DOHH2 (cell line): ENCODE data around the gene TMTC2.

ENCODE experiments used
- H3F3A ChIP-seq: fragments of 200-600 bp; sonication (generic), shearing (Covaris generic); 2 replicates; pipeline ENCODE4 v1.6.0; 2016; ENCODE audit warnings: antibody characterized with exemption, mild to moderate bottlenecking; ENCODE audit not compliant: control insufficient read depth, insufficient read depth
- H3K27ac ChIP-seq: fragments of 200-600 bp; sonication (generic); 2 replicates; pipeline ENCODE4 v1.5.1; 2014; ENCODE audit warnings: low read depth, mild to moderate bottlenecking, low read length, moderate library complexity
- H3K27me3 ChIP-seq: fragments of 200-600 bp; sonication (generic); 2 replicates; pipeline ENCODE4 v1.6.1; 2014; ENCODE audit warnings: mild to moderate bottlenecking, low read length, mixed read lengths; ENCODE audit not compliant: control insufficient read depth
- H3K36me3 ChIP-seq: fragments of 200-600 bp; sonication (generic); 2 replicates; pipeline ENCODE4 v1.6.1; 2014; ENCODE audit warnings: mild to moderate bottlenecking, low read length, moderate library complexity, mixed read lengths; ENCODE audit not compliant: control insufficient read depth
- H3K4me1 ChIP-seq: fragments of 200-600 bp; sonication (generic); 2 replicates; pipeline ENCODE4 v1.6.1; 2014; ENCODE audit warnings: mild to moderate bottlenecking, low read length, mixed read lengths; ENCODE audit not compliant: control insufficient read depth
- H3K4me2 ChIP-seq: fragments of 200-600 bp; sonication (generic); 2 replicates; pipeline ENCODE4 v1.6.0; 2014; ENCODE audit warnings: mild to moderate bottlenecking, low read length, moderate library complexity
- H3K4me3 ChIP-seq: fragments of 200-600 bp; sonication (generic); 2 replicates; pipeline ENCODE4 v1.5.1; 2014; ENCODE audit warnings: mild to moderate bottlenecking, low read length, mixed read lengths
- H3K79me2 ChIP-seq: fragments of 200-600 bp; sonication (generic); 2 replicates; pipeline ENCODE4 v1.6.1; 2014; ENCODE audit warnings: mild to moderate bottlenecking, low read length, mixed read lengths; ENCODE audit not compliant: control insufficient read depth
- H3K9me2 ChIP-seq: fragments of 200-600 bp; sonication (generic); replicated peaks from 2 replicates; pipeline ENCODE4 v1.6.1; 2014; ENCODE audit warnings: mild to moderate bottlenecking, low read length, mixed read lengths; ENCODE audit not compliant: control insufficient read depth
- H3K9me3 ChIP-seq: fragments of 200-600 bp; sonication (generic); 2 replicates; pipeline ENCODE4 v1.6.1; 2014; ENCODE audit warnings: antibody characterized with exemption, low read length, mixed read lengths; ENCODE audit not compliant: control insufficient read depth, insufficient read depth
- H4K20me1 ChIP-seq: fragments of 200-600 bp; sonication (generic); 2 replicates; pipeline ENCODE4 v1.6.0; 2014; ENCODE audit warnings: low read depth, mild to moderate bottlenecking, antibody characterized with exemption, low read length, moderate library complexity; ENCODE audit not compliant: control insufficient read depth, insufficient read depth
- CTCF ChIP-seq: fragments of 200-600 bp; sonication (generic); IDR thresholded peaks from one replicate; pipeline ENCODE4 v1.5.1; 2014; ENCODE audit warnings: antibody characterized with exemption, mild to moderate bottlenecking, low read depth, low read length; ENCODE audit not compliant: poor library complexity, severe bottlenecking
- EZH2phosphoT487 ChIP-seq: fragments of 200-600 bp; sonication (generic); IDR thresholded peaks from 2 replicates; pipeline ENCODE4 v1.6.1; 2017; ENCODE audit warnings: borderline replicate concordance, mild to moderate bottlenecking, antibody characterized with exemption, low read length, moderate library complexity, mixed read lengths

The TMTC2 gene

GRCh38 chr12:82671673-82672195 lies 15.0 kb upstream of the TMTC2 start:
- H3K27me3 ChIP-seq = no peaks in the 10 kb centered on the region
- TF ChIP-seq EZH2phosphoT487 = no peak
- no peak for TF ChIP-seq CTCF
- no peaks in the 10 kb centered on the region for H3K9me2 ChIP-seq
- no peak overlapping the region for H3K27ac ChIP-seq
- no peak overlapping the region for H3K4me2 ChIP-seq
- H3K36me3 ChIP-seq = no peaks in the 10 kb centered on the region
- no peaks in the 10 kb centered on the region for H3F3A ChIP-seq
- H4K20me1 ChIP-seq = no peaks in the 10 kb centered on the region
- no peak overlapping the region for H3K4me3 ChIP-seq
- no peaks in the 10 kb centered on the region for H3K79me2 ChIP-seq
- H3K9me3 ChIP-seq = peaks cover 8% of the 10 kb centered on the region; the same call in 1 of the 2 replicates
- H3K4me1 ChIP-seq = peaks cover 7% of the 10 kb centered on the region; the same call in 1 of the 2 replicates

GRCh38 chr12:82672811-82673495 lies 13.8 kb upstream of the TMTC2 start:
- H3K4me1 ChIP-seq = peaks cover 7% of the 10 kb centered on the region; the same call in 1 of the 2 replicates
- H3K9me3 ChIP-seq = peaks cover 8% of the 10 kb centered on the region; the same call in 1 of the 2 replicates
- TF ChIP-seq EZH2phosphoT487 (no peak), CTCF (no peak)
- H3K9me2 ChIP-seq = no peaks in the 10 kb centered on the region
- H3K79me2 ChIP-seq = no peaks in the 10 kb centered on the region
- H4K20me1 ChIP-seq = no peaks in the 10 kb centered on the region
- H3K27ac ChIP-seq = no peak overlapping the region
- no peak overlapping the region; the same call in 1 of the 2 replicates for H3K4me3 ChIP-seq
- H3K36me3 ChIP-seq = no peaks in the 10 kb centered on the region
- H3K4me2 ChIP-seq = no peak overlapping the region
- H3K27me3 ChIP-seq = no peaks in the 10 kb centered on the region
- no peaks in the 10 kb centered on the region for H3F3A ChIP-seq

GRCh38 chr12:82673698-82674097 lies 13.0 kb upstream of the TMTC2 start:
- H3K4me3 ChIP-seq = no peak overlapping the region
- no peaks in the 10 kb centered on the region for H3K36me3 ChIP-seq
- no peaks in the 10 kb centered on the region for H3F3A ChIP-seq
- no peaks in the 10 kb centered on the region for H3K9me2 ChIP-seq
- no peak overlapping the region for H3K4me2 ChIP-seq
- peaks cover 8% of the 10 kb centered on the region; the same call in 1 of the 2 replicates for H3K9me3 ChIP-seq
- peaks cover 7% of the 10 kb centered on the region; the same call in 1 of the 2 replicates for H3K4me1 ChIP-seq
- H3K79me2 ChIP-seq = no peaks in the 10 kb centered on the region
- TF ChIP-seq CTCF = no peak
- TF ChIP-seq EZH2phosphoT487 = no peak
- no peaks in the 10 kb centered on the region for H3K27me3 ChIP-seq
- H4K20me1 ChIP-seq = no peaks in the 10 kb centered on the region
- H3K27ac ChIP-seq = no peak overlapping the region
